Ascending aorta (tissue), 2 donors: ENCODE data around the gene RADIL. TPM values are rescaled to one million over a fixed set of nuclear protein-coding genes. Genes with fewer than 3 reads are reported as not detected.

Experiments used
- DNase-seq, 2 donors: peaks; one replicate each; pipeline ENCODE4 v3.0.0-alpha.2; 2019; ENCODE audit warnings: low spot score in 2 of 2
- H3K27ac ChIP-seq, 2 donors: fragments of 200-600 bp; sonication (generic); one replicate each; pipeline ENCODE4 v1.5.1; 2016 to 2017; ENCODE audit warnings: mild to moderate bottlenecking in 1 of 2
- H3K27me3 ChIP-seq: fragments of 200-600 bp; sonication (generic); one replicate; pipeline ENCODE4 v1.5.1; 2017
- H3K36me3 ChIP-seq, 2 donors: fragments of 200-600 bp; sonication (generic); one replicate each; pipeline ENCODE4 v1.5.1; 2016
- H3K4me1 ChIP-seq, 2 donors: fragments of 200-600 bp; sonication (generic); one replicate each; pipeline ENCODE4 v1.5.1; 2016 to 2017; ENCODE audit warnings: mild to moderate bottlenecking in 1 of 2
- H3K4me3 ChIP-seq, 2 donors: fragments of 200-600 bp; sonication (generic); one replicate each; pipeline ENCODE4 v1.5.1; 2016 to 2017; ENCODE audit warnings: mild to moderate bottlenecking in 1 of 2
- H3K9me3 ChIP-seq, 2 donors: fragments of 200-600 bp; sonication (generic); one replicate each; pipeline ENCODE4 v1.5.1; 2016
- intact Hi-C: fragments of 100-400 bp; cut with DNase I; formaldehyde crosslinking; loops from one replicate; pipeline ENCODE4 v1.15.1; 2023
- total RNA-seq: library from RNA; depleted of rRNA; stranded (reverse); fragments of >200 nt; gene quantifications from one replicate; pipeline ENCODE4 v1.1.0, GENCODE V29; 2016
- TF ChIP-seq, protein P1 (sequence below), 3 experiments: fragments of 200-600 bp in 2 of 3; fragments of 450-650 bp in 1 of 3; sonication (generic) in 2 of 3; IDR thresholded peaks; one replicate each; pipeline ENCODE4 v1.5.1; 2016 to 2019; ENCODE audit warnings: antibody characterized with exemption in 3 of 3, mild to moderate bottlenecking in 1 of 3, moderate library complexity in 1 of 3

RADIL gene
- total RNA-seq, 1 donor from 2014 or later: 42.4 TPM

DNA sequence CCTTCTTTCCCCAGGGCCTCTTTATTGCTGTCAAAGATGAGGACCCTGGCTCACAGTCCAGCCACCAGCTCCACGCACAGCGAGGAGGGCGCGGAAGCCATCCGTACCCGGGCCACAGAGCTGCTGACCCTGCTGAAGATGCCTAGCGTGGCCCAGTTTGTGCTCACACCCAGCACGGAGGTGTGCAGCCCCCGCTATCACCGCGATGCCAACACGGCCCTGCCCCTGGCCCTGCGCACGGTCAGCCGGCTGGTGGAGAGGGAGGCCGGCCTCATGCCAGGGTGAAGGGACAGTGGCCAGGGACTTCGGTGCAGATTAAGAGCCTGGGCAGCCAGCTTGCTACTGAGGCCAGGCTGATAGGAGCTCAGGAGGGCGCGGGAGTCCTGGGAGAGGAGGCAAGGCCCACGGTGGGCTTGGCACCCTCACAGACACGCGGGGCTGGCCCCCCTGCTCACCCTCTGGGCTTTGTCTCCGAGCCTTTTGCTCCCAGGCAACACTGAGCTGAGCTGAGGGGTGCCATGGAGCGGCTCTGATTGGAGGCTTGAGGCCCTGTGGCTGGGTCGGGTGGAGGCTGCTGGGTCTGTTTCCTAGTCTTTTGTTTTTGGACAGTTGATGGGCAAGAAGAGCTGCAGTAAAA is 92.3 kb downstream of the RADIL start:
- TF ChIP-seq, protein P1, sequence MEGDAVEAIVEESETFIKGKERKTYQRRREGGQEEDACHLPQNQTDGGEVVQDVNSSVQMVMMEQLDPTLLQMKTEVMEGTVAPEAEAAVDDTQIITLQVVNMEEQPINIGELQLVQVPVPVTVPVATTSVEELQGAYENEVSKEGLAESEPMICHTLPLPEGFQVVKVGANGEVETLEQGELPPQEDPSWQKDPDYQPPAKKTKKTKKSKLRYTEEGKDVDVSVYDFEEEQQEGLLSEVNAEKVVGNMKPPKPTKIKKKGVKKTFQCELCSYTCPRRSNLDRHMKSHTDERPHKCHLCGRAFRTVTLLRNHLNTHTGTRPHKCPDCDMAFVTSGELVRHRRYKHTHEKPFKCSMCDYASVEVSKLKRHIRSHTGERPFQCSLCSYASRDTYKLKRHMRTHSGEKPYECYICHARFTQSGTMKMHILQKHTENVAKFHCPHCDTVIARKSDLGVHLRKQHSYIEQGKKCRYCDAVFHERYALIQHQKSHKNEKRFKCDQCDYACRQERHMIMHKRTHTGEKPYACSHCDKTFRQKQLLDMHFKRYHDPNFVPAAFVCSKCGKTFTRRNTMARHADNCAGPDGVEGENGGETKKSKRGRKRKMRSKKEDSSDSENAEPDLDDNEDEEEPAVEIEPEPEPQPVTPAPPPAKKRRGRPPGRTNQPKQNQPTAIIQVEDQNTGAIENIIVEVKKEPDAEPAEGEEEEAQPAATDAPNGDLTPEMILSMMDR (IDR thresholded peaks at IDR 0.05): no peak
- no peaks in the 10 kb centered on the region for H3K27me3 ChIP-seq
- intact Hi-C loops: no loop called here

DNA sequence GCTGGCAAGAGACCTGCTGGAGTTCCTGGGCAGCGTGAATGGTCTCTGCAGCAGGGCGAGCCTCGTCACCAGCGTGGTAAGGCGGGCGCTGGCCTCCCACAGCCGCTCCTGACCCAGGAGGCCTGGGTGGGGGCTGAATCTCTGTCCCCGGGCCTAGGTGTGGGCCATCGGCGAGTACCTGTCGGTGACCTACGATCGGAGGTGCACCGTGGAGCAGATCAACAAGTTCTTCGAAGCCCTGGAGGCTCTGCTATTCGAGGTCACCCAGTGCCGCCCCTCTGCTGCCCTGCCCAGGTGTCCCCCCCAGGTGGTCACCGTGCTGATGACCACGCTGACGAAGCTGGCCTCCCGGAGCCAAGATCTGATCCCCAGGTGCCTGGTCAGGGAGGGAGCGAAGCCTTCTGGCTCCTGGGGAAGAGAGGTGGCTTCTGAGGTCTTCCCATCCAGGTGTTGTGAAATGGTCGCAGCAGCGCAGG is 93.0 kb downstream of the RADIL start:
- TF ChIP-seq, protein P1 (IDR thresholded peaks at IDR 0.05): no peak
- intact Hi-C loops: no loop called here
- H3K4me1 ChIP-seq: no peaks in the 10 kb centered on the region
- no peak for DNase-seq
- no peak overlapping the region for H3K4me3 ChIP-seq
- no peaks in the 10 kb centered on the region for H3K9me3 ChIP-seq
- no peaks in the 10 kb centered on the region for H3K27me3 ChIP-seq
- H3K27ac ChIP-seq: no peak overlapping the region
- H3K36me3 ChIP-seq: peaks cover 64 to 73% of the 10 kb centered on the region in 2 donors

More for the DNA sequence above, 92.3 kb downstream of the RADIL start:
- Histone ChIP-seq H3K9me3 (no peaks in the 10 kb centered on the region), H3K27ac (no peak overlapping the region), H3K36me3 (peaks cover 58 to 67% of the 10 kb centered on the region in 2 donors), H3K4me3 (no peak overlapping the region), H3K4me1 (no peaks in the 10 kb centered on the region)
- no peak for DNase-seq

DNA sequence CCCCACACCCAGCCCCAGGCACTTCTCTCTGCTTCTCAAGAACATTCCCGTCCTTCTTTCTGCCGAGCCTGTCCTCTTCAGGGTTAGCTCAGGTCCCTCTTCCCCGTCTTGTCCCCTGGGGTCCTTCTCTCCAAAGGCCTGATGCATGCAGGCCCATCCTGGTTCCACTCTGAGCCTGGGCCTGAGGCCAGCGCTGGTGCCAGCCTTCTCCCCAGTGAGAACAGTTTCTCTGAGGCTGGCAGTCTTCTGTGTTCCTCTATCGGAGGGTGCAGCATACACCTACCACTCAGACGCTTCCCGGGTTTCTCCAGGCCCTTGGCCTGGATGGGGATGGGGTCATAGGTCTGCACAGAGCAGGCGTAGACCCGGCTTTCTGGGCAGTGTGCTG is 93.4 kb downstream of the RADIL start:
- TF ChIP-seq, protein P1 (IDR thresholded peaks at IDR 0.05): no peak
- intact Hi-C loops: no loop called here
- peaks cover 69 to 76% of the 10 kb centered on the region in 2 donors for H3K36me3 ChIP-seq

DNA sequence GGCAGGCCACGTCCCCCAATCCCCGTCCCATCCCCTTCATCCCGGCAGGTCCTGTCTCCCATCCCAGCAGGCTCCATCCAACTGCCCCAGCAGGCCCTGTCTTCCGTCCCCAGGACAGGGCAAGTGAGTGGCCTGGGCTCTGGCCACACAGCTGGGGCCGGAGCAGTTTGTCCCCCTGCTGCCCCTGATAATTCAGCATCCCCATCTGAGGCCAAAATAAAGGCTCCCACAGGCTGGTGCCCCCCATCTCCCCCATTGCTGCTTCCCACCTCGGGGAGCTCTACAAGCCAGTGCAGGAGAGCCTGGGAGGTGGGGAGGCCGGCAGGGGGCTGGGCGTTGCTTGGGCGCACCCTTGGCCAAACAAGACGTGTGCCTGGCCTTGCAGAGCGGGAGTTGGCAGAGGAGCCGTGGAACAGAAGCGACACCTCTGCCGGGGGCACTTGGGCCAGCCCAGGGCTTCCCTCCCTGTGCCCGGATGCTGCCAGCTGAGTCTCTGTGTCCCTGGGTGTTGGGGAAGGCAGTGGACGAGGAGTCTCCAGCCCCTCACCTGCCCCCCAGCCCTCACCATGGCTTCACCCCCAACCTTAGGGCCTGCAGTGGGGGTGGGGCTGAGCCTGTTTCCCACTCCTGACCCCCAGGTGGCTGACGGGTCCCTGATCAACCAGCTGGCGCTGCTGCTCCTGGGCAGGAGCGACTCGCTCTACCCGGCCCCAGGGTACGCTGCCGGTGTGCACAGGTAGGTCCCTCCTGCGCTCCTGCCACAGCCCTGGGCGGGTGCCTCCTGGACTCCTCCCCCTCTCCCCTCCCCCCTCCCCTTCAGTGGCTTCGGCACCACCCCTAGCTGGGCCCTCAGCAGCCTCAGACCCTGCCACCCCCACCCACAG is 94.1 kb downstream of the RADIL start:
- intact Hi-C loops: no loop called here
- no peaks in the 10 kb centered on the region for H3K9me3 ChIP-seq

More for the DNA sequence above, 93.4 kb downstream of the RADIL start:
- Histone ChIP-seq H3K27me3 (no peaks in the 10 kb centered on the region), H3K9me3 (no peaks in the 10 kb centered on the region), H3K4me1 (no peaks in the 10 kb centered on the region), H3K4me3 (no peak overlapping the region), H3K27ac (no peak overlapping the region)
- DNase-seq: no peak

DNA sequence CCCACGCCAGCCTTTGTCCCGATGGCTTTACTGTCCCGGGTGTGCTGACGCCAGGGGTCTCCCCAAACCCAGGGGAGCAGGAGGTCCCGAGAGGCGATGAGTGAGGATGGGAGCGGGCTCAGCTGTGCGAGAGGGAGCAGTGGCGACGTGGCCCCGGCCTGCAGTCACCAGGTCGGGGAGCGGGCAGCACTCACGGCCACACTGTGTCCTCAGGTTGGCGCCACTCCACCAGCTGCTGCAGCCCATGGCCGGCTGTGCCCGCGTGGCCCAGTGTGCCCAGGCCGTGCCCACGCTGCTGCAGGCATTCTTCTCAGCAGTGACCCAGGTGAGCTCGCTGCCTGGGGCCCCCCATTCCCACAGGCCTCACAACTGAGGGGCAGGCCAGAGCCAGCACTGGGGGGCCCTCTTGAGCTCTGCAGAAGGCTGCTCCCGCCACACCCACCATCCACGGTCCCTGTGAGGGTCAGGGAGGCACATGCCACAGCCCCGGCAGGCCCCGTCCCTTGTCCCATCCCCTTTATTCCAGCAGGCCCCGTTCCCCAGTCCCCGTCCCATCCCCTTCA is 94.8 kb downstream of the RADIL start:
- TF ChIP-seq, protein P1 (IDR thresholded peaks at IDR 0.05): no peak
- H3K9me3 ChIP-seq: no peaks in the 10 kb centered on the region
- no peak overlapping the region for H3K4me3 ChIP-seq
- no peak for DNase-seq
- H3K27ac ChIP-seq: no peak overlapping the region
- no peaks in the 10 kb centered on the region for H3K27me3 ChIP-seq
- intact Hi-C loops: no loop called here
- no peaks in the 10 kb centered on the region for H3K4me1 ChIP-seq
- peaks cover 82 to 90% of the 10 kb centered on the region in 2 donors for H3K36me3 ChIP-seq

More for the DNA sequence above, 94.1 kb downstream of the RADIL start:
- DNase-seq: no peak
- Histone ChIP-seq H3K4me3 (no peak overlapping the region), H3K36me3 (peaks cover 75 to 83% of the 10 kb centered on the region in 2 donors), H3K27ac (no peak overlapping the region), H3K27me3 (no peaks in the 10 kb centered on the region), H3K4me1 (no peaks in the 10 kb centered on the region)
- TF ChIP-seq, protein P1 (IDR thresholded peaks at IDR 0.05): no peak
